K562 (cell line): ENCODE results near the gene DPEP2. TPM values are rescaled to one million over a fixed set of nuclear protein-coding genes. Genes with fewer than 3 reads are reported as not detected.

Source experiments
- DACH1 ChIP-seq: fragments of 450-650 bp; IDR thresholded peaks from 2 replicates; pipeline ENCODE4 v1.6.1; 2018; ENCODE audit not compliant: partially characterized antibody
- FOXA1 ChIP-seq: fragments of 450-650 bp; IDR thresholded peaks from 2 replicates; pipeline ENCODE4 v1.6.1; 2016; ENCODE audit warnings: mild to moderate bottlenecking, borderline replicate concordance
- HDAC1 ChIP-seq, 2 experiments: fragments of 450-650 bp; IDR thresholded peaks; 2 replicates each; pipeline ENCODE4 v1.6.1; 2016 to 2017; ENCODE audit warnings: inconsistent platforms in 1 of 2, mild to moderate bottlenecking in 1 of 2, moderate library complexity in 1 of 2
- HINFP ChIP-seq: fragments of 450-650 bp; conservative IDR thresholded peaks from 2 replicates; pipeline ENCODE4 v1.6.1; 2016; ENCODE audit warnings: missing genetic modification characterization, low read depth, mild to moderate bottlenecking, control low read depth, missing compliant biosample characterization
- HNRNPK ChIP-seq: fragments of 200-400 bp; formaldehyde crosslinking; IDR thresholded peaks from one replicate; pipeline ENCODE4 v1.6.1; 2018; ENCODE audit warnings: mild to moderate bottlenecking, low read depth, low read length; ENCODE audit not compliant: poor library complexity, severe bottlenecking
- JUN ChIP-seq, 2 experiments: sonication (generic) in 1 of 2; formaldehyde crosslinking in 1 of 2; IDR thresholded peaks; 2 replicates each; pipeline versions ENCODE4 v1.6.1 to v1.8.0; 2012 to 2022; ENCODE audit warnings: borderline replicate concordance in 2 of 2, mild to moderate bottlenecking in 2 of 2, improper control_type of control experiment in 1 of 2, low read depth in 1 of 2, low read length in 1 of 2, missing genetic modification reagents in 1 of 2
- KDM2B ChIP-seq: fragments of 250-450 bp; sonication (Bioruptor Pico); IDR thresholded peaks from 2 replicates; pipeline ENCODE4 v1.8.0; 2021; ENCODE audit warnings: mild to moderate bottlenecking, moderate library complexity
- KLF10 ChIP-seq: fragments of 250-450 bp; sonication (Bioruptor Pico); IDR thresholded peaks from 2 replicates; pipeline ENCODE4 v1.6.1; 2021; ENCODE audit warnings: matching md5 sums
- MBD1 ChIP-seq: fragments of 250-450 bp; sonication (Bioruptor Pico); IDR thresholded peaks from 2 replicates; pipeline ENCODE4 v1.8.0; 2022; ENCODE audit warnings: inconsistent platforms
- PTRF ChIP-seq: fragments of 450-650 bp; IDR thresholded peaks from 2 replicates; pipeline ENCODE4 v1.6.1; 2016; ENCODE audit warnings: mild to moderate bottlenecking, missing genetic modification characterization, missing compliant biosample characterization
- PTTG1 ChIP-seq: fragments of 450-650 bp; IDR thresholded peaks from 2 replicates; pipeline ENCODE4 v1.6.1; 2016; ENCODE audit warnings: low read depth, mild to moderate bottlenecking, missing genetic modification characterization, missing compliant biosample characterization
- RHOXF2B ChIP-seq: fragments of 250-450 bp; sonication (Bioruptor Pico); conservative IDR thresholded peaks from 2 replicates; pipeline ENCODE4 v1.5.1; 2021
- RUNX1 ChIP-seq: sonication (generic); IDR thresholded peaks from 2 replicates; pipeline ENCODE4 v1.6.1; 2016; ENCODE audit warnings: antibody characterized with exemption, low read depth
- SMARCC2 ChIP-seq: fragments of 450-650 bp; IDR thresholded peaks from 2 replicates; pipeline ENCODE4 v1.6.1; 2017; ENCODE audit warnings: antibody characterized with exemption, moderate library complexity, mild to moderate bottlenecking, low read depth
- SMARCE1 ChIP-seq: fragments of 450-650 bp; IDR thresholded peaks from 2 replicates; pipeline ENCODE4 v1.7.1; 2016; ENCODE audit warnings: mild to moderate bottlenecking
- SREBF2 ChIP-seq: sonication (generic); formaldehyde crosslinking; IDR thresholded peaks from 2 replicates; pipeline ENCODE4 v1.4.0; 2020; ENCODE audit warnings: mild to moderate bottlenecking, missing genetic modification reagents
- TAF1 ChIP-seq: IDR thresholded peaks from 2 replicates; pipeline ENCODE4 v1.6.1; 2011; ENCODE audit warnings: mild to moderate bottlenecking, low read length, moderate library complexity; ENCODE audit not compliant: insufficient read depth, control insufficient read depth, severe bottlenecking; ENCODE audit errors: extremely low read depth
- TAF15 ChIP-seq: fragments of 200-400 bp; formaldehyde crosslinking; IDR thresholded peaks from 2 replicates; pipeline ENCODE4 v1.6.1; 2017; ENCODE audit warnings: mild to moderate bottlenecking, low read depth, low read length, moderate library complexity
- USF2 ChIP-seq: sonication (generic); formaldehyde crosslinking; IDR thresholded peaks from 2 replicates; pipeline ENCODE4 v1.5.0; 2020; ENCODE audit warnings: missing genetic modification reagents
- ZNF12 ChIP-seq: sonication (generic); formaldehyde crosslinking; IDR thresholded peaks from 2 replicates; pipeline ENCODE4 v1.4.0; 2020; ENCODE audit warnings: mild to moderate bottlenecking, missing genetic modification reagents
- ZNF280B ChIP-seq: fragments of 250-450 bp; sonication (Bioruptor Pico); IDR thresholded peaks from 2 replicates; pipeline ENCODE4 v1.5.1; 2021; ENCODE audit warnings: mild to moderate bottlenecking
- ZNF57 ChIP-seq: fragments of 450-650 bp; formaldehyde crosslinking; IDR thresholded peaks from 2 replicates; pipeline ENCODE4 v1.4.0; 2020; ENCODE audit warnings: mild to moderate bottlenecking, moderate library complexity
- ZZZ3 ChIP-seq: fragments of 450-650 bp; IDR thresholded peaks from 2 replicates; pipeline ENCODE4 v1.6.1; 2016; ENCODE audit warnings: antibody characterized with exemption, mild to moderate bottlenecking, moderate library complexity
- polyA plus RNA-seq, 8 experiments: library from polyadenylated mRNA; depleted of rRNA in 4 of 8; stranded (reverse) in 5 of 8; unstranded in 3 of 8; fragments of >200 nt; fragmentation: Nextera tagmentation in 2 of 8; fragmentation: Illumina TruSeq in 1 of 8; extraction: Ambion mirVana in 2 of 8; extraction: Trizol in 1 of 8; gene quantifications; 2 replicates each; pipeline versions ENCODE4 v1.2.1 to v1.2.3, GENCODE V29; 2011 to 2014; ENCODE audit warnings: inconsistent platforms in 1 of 8, missing spikeins in 1 of 8
- total RNA-seq, 7 experiments: library from RNA; depleted of rRNA in 6 of 7; stranded (reverse); fragments of >200 nt in 6 of 7; fragmentation: Illumina TruSeq in 2 of 7; extraction: Trizol in 2 of 7; gene quantifications; 2 replicates each; pipeline versions ENCODE4 v1.2.1 to v1.2.3, GENCODE V29; 2011 to 2021; ENCODE audit warnings: low replicate concordance in 1 of 7

Gene DPEP2
- total and polyA plus RNA-seq, 9 of the 15 experiments (the other 6 are each of a cell fraction or from before 2014, with no cell fraction given) = 0.14 to 1.2 (median 0.38) TPM

- no peak for TF ChIP-seq HINFP (tag)
- no peak for TF ChIP-seq SMARCE1
- TF ChIP-seq RUNX1 = no peak
- no peak for TF ChIP-seq MBD1 (CRISPR knock-in tag)
- no peak for TF ChIP-seq SMARCC2
- no peak for TF ChIP-seq ZNF57 (CRISPR knock-in tag)
- TF ChIP-seq HNRNPK = no peak
- TF ChIP-seq PTTG1 = no peak
- TF ChIP-seq SREBF2 (CRISPR knock-in tag) = no peak
- TF ChIP-seq JUN (IDR thresholded peaks at IDR 0.05; ENCODE audit: borderline replicate concordance, low read depth, low read length) = peak; percentile 67; the same call in 1 of the 2 replicates
- no peak for TF ChIP-seq JUN (CRISPR knock-in tag; IDR thresholded peaks at IDR 0.05; ENCODE audit: borderline replicate concordance)
- no peak for TF ChIP-seq FOXA1
- no peak for TF ChIP-seq PTRF (tag)
- peak; percentile 55 for TF ChIP-seq TAF1
- TF ChIP-seq KLF10 (CRISPR knock-in tag) = no peak
- no peak for TF ChIP-seq USF2 (CRISPR knock-in tag)
- peak; percentile 78 for TF ChIP-seq DACH1
- TF ChIP-seq TAF15 = no peak
- TF ChIP-seq KDM2B (CRISPR knock-in tag) = no peak
- no peak for TF ChIP-seq RHOXF2B (CRISPR knock-in tag)
- TF ChIP-seq HDAC1 (IDR thresholded peaks at IDR 0.05) = peak in 1 of 2 experiments; percentile 5; a peak in 2 of 4 replicates
- TF ChIP-seq ZNF280B (CRISPR knock-in tag) = no peak
- peak; percentile 64; the same call in 1 of the 2 replicates for TF ChIP-seq ZNF12 (CRISPR knock-in tag)
- no peak for TF ChIP-seq ZZZ3
Measured at GRCh38 chr16:67968400-67969253, 30.7 kb downstream of the DPEP2 start, which contains the start of gene SLC12A4 (continued).
